DLD1 (cell line): ENCODE results near the gene NFIX.

Experiments used
- in situ Hi-C: cut with HindIII; loops from 2 replicates; pipeline ENCODE4 v1.10.0; 2017; ENCODE audit warnings: low sequenced_read_pairs

The NFIX gene

DNA sequence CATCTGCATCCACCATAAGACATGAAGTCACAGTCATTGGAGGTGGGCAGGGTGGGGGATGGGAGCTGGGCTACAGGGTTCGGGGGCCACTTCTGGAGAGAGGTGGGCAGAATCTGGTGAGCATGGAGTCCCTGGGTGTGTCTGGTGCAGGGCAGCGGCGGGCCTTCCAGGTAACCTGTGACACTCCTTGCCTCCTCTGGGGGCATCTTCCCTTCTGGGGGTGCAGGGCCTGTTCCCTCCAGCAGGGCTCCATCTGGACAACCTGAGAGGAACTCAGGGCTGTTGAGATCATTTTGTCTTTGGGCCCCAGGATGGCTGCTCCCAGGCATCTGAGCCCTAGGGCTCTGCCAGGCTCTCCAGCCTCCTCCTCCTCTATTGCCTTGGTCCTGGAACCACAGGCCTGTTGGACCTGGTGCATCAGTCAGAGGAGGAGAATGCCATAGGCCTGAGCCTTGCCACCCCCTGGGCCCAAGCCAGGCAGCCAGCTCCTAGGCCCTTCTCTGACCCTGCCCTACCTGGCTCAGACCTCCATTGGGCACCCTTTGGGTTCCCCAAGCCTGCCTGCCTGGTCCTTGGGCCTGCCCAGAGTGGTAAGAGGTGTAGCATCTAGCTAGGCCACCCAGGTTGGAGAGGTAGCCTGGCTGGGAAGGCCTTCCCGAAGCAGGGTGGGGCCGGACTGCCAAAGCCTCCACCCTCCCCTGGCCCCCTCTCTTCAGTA, 94.0 kb downstream of the NFIX start:
- in situ Hi-C loops = no loop called here

DNA sequence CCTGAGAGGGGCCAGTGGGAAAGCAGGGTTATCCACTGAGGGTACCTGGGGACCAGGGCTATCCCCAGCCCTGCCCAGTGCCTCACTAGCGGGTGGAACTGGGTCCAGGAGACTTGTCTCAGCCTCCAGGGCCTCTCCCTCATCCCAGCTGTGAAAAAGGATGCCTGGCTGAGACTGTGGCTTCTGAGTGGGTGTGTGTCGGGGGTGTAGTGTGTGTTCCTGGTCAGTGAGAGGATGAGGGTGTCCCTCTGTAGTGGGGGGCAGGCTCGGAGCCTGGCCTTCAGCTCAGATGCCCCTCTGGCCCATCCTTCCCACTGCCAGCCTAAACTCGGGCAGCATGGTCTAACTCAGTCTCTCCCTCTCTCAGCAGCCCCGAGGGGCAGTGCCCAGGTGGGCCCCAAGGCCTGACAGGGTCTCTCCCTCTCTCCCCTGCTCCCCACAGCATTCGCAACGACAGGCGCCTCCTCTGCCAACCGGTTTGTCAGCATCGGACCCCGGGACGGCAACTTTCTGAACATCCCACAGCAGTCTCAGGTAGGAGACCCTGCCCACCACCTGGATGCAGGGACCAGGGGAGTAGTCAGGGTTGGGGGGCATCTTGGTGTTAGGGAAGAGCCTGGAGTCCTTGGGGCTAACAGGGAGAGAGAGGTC, 94.7 kb downstream of the NFIX start:
- in situ Hi-C loops = no loop called here

DNA sequence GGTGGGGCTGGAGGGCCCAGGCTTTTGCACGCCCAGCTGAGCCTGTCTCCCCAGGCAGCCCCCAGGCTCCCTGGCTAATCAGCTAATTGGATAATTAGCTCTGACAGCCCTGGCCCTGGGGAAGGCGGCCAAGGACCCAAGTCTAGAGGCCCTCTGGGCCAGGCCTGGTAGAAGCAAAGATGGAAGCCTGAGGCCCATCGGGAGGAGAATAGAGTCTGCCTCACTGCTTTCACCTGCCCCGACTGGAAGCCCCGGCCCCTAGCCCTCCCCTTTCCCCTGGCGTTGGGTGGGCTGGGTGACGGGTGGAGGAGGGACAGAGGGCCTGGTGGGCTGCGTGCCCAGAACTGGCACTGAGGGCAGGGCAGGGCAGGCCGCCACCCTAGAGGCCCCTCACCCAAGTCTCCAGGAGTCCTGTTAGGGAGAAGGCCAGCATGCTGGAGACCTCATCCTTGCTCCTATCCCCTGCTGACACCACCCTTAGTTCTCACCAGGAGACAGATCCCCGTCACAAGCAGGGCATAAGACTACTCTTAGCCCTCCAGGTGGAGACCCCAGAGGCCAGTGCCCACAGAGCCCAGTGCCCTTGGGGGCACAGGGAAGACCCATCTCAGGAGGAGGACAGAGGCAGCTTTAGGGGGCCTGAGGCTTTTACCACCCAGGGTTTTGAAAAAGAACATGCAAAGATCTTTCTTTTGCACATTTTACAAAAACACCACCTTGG, 95.4 kb downstream of the NFIX start:
- in situ Hi-C loops = no loop called here

DNA sequence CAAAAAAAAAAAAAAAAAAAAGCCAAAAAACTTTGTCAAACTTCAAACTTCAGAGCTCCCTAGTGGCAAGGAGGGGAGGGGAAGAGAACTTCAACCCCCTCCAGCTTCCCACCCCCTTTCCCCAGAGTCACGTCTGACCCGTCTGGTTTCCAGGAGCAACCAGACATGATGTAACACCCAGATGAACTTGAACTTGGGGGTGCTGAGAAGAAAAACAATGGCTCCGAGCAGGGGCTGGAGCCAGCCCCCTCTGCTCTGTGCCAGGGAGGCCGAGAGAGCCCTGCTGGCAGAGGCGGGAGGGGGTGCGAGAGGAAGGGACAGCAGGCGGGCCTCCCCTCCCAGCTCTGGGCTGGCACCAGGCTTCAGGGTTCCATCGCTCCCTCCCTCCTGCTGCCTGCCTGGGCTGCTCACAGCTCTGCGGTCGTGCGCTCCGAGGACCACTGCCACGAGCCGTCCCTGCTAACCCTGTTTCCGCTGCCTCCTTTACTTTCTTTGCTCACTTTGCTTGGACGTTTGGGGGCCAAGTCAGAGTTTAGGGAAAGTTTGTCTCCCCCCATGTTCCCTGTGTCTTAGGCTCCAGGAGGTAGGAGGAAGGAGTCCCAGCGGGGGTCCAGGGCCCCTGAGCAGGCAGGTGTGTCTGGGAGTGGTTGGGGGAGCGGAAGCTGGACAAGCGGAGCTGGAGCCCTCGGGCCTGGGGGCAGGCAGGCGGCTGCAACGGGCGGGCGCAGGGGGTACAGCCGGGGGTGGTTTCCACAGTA, 96.3 kb downstream of the NFIX start:
- in situ Hi-C loops = no loop called here

DNA sequence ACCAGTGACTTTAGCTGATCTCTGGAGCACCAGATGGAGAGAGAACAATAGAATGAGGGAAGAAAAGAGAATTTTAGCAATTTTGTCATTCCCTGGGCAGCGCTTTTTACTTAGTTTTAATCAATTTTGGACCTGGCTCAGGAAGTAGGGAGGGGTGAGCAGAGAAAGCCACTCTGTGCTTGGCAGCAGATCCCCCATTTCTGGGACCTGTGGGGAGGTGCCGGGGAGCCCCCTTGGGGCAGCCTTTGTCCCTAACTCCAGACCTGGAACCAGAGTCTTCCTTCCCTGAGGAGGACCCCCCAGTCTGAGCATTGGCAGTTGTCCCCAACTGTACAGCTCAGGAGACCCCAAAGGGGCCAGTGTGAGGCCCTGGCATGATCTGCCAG, 96.9 kb downstream of the NFIX start:
- in situ Hi-C loops = no loop called here

DNA sequence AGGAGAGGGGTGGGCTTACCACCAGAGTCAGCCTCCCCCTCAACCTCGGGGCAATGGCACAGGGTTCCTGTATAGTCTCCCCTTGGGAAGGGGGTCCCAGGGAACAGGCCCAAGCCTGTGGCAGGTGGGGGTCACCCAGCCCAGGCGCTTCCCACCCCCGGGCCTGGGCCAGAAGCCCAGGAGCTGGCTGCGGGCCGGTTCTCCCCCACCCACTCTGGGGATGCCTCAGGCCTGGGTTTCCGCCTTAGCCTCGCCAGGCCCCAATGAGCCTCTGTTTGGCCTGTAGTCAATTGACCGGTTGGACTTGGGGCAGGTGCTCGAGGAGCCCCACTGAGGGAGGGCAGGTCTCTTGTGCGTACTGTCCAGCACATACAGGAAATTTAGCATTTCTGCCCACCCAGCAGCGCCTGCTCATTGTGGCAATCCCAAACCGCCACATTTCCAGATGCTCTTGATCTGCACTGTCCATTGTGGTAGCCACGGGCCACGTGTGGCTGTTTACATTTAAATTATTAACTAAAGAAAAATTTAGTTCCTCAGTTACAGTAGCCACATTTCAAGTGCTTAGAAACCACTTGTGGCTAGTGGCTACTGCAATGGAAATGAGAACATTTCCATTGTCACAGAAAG, 97.4 kb downstream of the NFIX start:
- in situ Hi-C loops = no loop called here

DNA sequence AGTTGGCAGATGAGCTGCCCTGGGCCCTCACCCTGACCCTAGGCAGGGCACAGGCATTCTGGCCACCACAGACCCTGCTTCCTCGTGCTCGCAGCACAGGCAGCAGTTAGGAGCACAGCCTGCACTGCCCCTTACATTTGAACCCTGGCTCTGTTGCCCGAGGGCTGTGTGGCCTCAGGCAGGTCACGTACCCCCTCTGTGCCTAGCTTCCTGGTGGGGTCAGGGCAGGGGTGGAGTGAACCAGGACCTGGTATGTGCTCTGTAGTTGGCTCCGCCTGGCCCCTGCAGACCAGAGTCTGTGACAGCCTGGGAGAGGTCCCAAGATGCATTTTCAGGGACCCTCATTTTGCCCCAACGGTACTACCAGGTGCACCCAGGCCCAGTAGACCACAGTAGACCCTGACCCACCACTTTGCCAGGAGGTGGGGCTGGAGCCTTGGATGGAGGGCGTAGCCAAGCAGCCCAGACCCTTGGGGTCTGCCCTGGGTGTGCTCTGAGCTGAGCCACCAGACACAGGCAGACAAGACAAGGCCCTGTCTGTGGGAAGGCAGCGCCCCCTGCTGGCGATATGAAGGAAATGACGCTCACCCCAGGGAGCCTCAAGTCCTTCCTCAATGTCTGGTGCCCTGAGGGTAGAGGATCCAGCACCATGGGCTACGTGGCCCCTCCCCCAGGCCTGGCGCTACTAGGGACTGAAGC, 98.3 kb downstream of the NFIX start:
- in situ Hi-C loops = no loop called here

DNA sequence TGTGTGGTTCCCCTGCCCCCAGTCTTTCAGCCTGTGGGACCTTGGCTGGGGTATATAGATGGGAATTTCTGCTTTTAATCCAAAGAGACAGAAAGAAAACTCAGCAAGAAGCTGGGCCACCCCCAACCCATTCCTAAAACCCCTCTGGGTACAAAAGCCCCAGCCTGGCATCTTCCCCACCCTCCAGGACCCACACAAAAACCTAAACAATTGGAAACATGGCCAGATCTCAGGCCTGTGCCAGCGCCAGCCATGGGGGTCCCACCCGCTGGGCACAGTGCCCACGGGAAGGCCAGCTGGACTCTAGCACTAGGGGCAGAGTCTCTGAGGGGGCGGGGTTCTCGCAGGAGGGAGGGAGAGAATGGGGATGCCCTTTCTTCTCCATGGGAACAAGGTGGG, 98.8 kb downstream of the NFIX start:
- in situ Hi-C loops = no loop called here

DNA sequence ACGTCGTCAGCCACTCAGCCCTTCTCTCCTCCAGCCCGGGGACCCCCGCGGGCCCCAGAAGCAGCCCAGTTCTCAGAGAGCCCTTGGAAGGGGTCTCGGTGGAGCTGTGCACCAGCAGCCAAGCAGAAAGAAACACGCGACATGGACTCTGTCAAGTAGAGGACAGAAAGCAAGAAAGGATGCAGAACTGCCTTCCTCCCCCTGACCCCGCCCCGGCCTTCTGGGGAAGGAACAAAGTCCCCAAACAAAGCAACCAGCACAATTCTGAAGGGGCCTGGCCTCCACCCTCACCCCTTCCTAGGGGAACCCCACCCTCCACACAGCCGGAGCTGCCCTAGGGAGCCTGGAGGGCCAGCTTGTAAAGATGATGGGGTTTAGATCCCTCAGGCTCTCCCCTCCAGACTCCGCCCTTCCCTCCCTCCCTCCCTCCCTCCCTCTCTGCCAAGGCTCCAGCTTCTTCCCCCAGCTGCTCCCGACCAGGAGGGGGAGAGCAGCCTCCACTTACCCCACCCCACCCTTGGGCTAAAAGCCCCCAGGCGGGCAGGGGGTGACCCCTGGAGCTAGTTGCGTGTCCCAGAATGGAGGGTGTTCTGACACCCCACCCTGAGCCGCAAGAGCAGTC, 99.6 kb downstream of the NFIX start:
- in situ Hi-C loops = no loop called here

DNA sequence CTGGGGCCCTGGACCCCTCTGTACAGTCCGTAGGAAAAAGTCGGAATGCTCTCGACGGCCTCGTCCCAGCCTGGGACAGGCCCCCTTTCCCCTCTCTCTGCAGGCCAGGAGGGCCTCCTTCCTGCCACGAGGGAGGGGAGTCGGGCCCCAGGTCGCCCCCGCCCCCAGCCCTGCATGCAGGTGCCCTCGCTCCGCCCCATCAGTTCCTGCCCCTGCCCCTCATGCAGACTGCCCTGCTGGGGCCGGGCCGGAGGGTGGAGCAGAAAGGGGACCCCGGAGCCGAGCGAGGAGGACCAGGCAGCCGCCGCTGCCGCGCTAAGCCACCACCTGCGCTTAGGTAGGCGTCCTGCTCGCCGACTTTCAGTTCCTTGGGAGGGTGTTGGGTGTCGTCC, 100.1 kb downstream of the NFIX start:
- in situ Hi-C loops = no loop called here

DNA sequence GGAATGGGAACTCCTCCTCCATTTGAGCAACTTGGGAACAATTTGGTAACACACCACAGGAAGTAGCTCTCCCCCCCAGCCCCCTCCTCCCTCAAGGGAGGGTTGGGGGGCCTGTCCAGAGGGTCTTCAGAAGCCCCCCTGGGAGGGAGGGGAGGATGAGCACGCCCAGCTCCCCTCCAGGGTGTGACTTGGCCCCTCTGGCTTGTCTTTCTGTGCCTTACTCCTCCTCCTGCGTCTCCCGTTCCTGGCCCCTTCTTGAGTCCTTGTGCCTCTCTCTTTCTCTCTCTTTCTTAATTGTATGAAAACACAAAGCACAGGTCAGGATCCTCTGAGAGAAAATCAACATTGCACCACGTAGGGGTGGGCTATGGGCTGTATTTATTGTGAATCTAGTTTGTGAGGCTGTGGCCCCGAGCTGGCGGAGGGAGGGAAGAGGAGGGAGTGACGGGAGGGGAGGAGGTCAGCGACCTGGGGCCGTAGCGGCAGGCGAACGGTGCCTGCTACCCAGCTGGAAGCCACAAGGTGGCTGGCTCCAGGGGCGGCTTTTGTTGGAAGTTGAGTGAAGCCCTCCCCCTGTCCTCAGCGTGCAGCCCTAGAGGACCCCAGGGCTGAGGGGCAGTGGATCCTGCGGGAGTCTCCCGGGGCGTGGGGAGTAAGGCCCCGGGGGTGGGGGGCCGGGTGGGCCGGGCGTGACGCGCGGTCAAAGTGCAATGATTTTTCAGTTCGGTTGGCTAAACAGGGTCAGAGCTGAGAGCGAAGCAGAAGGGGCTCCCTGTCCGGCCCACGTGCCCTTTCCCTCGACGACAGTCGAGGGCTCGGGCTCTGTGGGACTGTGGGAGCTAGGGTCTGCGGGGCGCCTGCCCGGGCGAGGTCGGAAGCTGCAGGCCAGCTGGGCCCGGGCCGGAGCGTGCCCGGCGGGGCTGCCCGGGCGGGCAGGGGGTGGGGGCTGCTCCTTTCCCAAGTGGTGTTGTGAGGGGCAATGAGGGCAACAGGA, 101.0 kb downstream of the NFIX start:
- in situ Hi-C loops = no loop called here

DNA sequence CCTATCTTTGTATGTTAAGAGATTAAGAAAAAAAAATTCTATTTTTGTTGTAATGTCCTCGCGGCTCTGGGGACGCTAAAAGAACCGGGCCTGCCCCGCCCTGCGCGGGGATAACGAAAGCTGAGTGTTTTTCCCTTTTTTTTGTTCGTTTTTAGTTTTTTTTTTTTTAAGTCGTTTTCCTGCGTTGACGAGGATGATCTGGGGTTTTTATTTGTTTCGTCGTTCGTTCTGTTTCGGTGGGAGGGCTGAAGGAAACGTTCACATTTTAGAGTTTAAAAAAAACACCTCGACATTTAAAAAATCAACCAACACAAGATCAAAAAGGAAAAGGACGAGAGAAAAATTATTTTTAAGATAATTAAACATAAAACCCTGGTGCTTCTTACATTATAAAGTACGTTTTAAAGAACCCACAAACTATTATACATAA, 101.8 kb downstream of the NFIX start:
- in situ Hi-C loops = no loop called here

DNA sequence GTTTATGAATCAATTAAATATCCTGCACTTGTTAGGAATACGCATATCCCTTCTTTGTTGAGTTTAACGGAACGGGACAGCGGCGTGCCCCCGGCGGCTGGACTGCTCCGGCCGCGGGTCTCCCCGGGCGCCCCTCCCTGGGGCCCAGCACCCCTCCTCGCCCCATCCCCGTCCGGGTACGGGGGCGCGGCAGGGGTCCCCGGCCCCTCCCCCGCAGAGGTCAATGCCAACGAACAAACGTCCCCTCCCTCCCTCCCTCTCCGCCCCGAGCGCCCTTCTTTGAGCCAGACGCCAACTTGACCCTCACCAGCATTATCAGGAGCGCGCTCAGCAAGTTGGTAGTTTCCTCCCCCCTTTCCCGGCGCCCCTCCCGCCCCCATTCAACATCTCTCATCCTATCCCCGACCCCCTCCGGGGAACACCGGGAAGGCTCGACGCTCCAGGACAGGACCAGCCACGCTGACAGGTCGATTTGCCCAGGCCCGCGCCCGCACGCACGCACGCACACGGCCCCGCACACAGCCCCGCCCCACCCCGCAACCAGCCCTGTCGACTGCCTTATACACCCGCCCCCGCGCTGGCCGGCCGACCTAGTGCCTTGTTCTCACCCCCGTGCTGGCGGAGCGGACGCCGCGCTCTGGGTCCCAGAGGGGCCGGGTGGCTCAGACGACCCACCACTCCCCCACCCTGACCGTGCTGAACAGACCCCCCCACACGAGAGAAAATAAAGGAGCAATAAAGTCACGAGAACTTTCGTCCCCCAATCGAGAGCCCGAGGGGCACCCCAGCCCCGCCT, 102.4 kb downstream of the NFIX start:
- in situ Hi-C loops = no loop called here

DNA sequence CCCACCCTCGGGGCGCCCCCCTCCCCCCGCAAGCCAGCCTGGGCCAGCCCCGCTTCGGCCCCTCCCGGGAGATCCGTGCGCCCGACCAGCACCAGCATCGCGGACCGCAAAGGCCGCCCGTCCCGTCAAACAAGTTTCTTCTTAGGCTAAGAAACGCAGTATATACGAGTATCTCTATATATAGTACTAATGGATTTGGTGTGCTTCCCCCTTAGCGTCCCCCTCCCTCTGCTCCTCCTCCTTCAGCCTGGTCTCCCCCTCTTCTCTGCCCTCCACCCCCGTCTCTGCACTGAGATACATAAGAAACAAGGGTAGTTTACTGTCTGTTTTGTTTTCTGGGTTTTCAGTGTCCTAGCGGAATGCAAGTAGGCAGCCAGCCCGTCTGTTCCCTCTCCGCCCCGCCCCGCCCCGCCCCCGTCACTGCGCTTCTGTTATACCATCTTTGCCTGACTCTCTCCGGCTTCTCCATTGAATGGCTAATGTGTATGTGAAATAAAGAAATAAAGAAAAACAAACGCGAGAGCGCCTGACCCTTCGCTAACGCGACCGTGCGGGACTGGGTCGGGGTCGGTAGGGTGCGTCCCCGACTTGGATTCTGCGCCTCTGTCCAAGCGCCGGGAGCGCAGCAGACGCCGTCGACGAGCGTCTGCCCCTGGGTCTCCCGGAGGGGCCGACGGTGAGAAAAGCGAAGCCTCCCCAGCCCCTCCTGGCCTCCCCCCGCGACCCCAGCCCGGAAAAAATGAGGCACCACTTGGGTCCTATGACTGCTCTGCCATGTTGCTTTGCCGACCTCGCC, 103.2 kb downstream of the NFIX start:
- in situ Hi-C loops = no loop called here

DNA sequence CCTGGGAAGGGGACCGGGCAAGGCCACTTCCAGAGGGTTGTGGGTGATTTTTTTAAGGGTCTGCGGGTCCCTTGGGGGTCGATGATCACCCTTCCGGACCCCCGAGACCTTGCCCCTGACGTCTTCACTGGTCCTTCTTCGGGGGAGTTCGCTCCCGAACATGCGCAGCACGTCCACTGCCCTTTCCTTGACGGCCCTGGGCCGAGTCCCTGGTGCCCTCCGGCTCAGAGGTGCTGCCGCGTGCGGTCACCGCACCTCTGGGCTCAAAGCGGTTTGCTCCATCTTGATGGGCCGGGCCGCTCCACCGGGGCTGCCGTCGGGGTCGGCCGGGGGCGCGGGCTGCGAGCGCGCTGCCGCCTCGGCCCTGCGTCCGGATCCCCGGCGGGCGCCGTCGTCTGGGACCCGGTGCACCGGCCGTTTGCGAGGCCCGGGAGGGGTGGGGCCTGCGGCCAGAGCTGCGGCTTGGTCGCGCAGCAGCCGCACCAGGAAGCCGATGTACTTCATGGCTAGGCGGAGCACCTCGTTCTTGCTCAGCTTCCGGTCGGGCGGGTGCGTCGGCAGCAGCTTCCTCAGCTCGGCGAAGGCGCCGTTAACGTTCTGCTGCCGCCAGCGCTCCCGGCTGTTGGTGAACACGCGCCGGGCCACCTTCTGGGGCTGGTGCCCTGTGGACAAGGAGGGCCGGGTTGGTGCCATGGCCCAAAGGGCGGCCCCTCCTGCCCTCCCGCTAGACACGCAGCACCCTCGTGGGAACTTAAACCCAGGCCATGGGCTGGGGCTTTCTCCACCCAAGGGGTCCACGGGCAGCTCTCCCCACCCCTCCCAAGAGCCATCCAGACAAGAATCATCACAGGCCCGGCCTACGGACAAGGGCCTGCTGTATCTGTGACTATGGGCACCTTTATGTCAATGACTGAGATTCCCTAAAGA, 104.1 kb downstream of the NFIX start:
- in situ Hi-C loops = no loop called here

DNA sequence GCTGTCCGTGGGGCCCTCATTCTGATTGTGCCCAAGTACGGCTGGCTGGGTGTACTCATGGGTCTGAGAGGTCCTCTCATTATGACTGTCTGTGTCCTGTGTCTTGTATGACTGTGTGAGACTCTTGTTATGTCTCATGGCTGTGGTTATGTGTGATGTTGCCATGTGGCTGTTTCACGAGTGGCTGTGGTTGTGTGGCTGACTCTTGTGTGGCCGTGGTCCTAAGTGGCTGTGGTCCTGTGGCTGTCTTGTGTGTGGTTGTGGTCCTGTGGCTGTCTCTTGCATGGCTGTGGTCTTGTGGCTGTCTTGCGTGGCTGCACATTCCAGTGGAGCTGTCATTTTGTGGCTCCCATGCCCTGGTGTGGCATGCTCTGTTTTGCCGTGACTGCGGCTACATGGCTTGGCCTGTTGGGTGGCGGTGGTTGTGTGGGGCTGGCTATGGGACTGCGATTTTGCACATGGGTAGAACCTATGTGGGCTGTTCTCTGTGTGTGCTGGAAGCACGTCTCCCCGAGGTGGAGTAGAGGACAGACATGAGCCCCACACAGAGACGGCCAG, 104.8 kb downstream of the NFIX start:
- in situ Hi-C loops = no loop called here
